ENCODE measurements around the gene AXIN2. TPM values are rescaled to one million over a fixed set of nuclear protein-coding genes. Genes with fewer than 3 reads are reported as not detected.

AXIN2 gene
- polyA plus RNA-seq, 1 donor from 2014 or later, result 26.7 TPM

GRCh38 chr17:65592125-65592965 lies 30.9 kb upstream of the AXIN2 start:
- Histone ChIP-seq H3K4me2 (ENCODE audit: low read length) (no peak overlapping the region), H2AFZ (ENCODE audit: low read depth, low read length) (no peak overlapping the region), H3K9ac (ENCODE audit: low read length) (no peak overlapping the region), H3K27ac (ENCODE audit: low read length) (no peak overlapping the region), H3K4me3 (ENCODE audit: low read length) (no peak overlapping the region), H3F3A (ENCODE audit: insufficient read depth, low read length, poor library complexity, severe bottlenecking) (no peaks in the 10 kb centered on the region), H3K27me3 (ENCODE audit: insufficient read depth, low read depth, low read length) (no peaks in the 10 kb centered on the region), H3K79me2 (replicated peaks; ENCODE audit: insufficient read depth, low read length) (no peaks in the 10 kb centered on the region), H4K20me1 (ENCODE audit: insufficient read depth) (no peaks in the 10 kb centered on the region), H3K36me3 (ENCODE audit: insufficient read depth, low read length) (no peaks in the 10 kb centered on the region), H3K9me3 (ENCODE audit: low read length) (no peaks in the 10 kb centered on the region), H3K9me2 (ENCODE audit: insufficient read depth, low read length) (no peaks in the 10 kb centered on the region)
- TF ChIP-seq EZH2 (IDR thresholded peaks at IDR 0.05; ENCODE audit: borderline replicate concordance, insufficient read depth, low read length, poor library complexity, severe bottlenecking) (no peak), POLR2AphosphoS5 (IDR thresholded peaks at IDR 0.05) (no peak), REST (IDR thresholded peaks at IDR 0.05; ENCODE audit: borderline replicate concordance) (no peak), SMC3 (conservative IDR thresholded peaks at IDR 0.05; ENCODE audit: poor library complexity) (no peak), MXI1 (conservative IDR thresholded peaks at IDR 0.05; ENCODE audit: poor library complexity, severe bottlenecking) (no peak), CTCF (IDR thresholded peaks at IDR 0.05; ENCODE audit: poor library complexity, severe bottlenecking) (no peak), TAF1 (IDR thresholded peaks at IDR 0.05; ENCODE audit: low read depth) (no peak), EP300 (conservative IDR thresholded peaks at IDR 0.05; ENCODE audit: poor library complexity, severe bottlenecking) (no peak), RAD21 (conservative IDR thresholded peaks at IDR 0.05) (no peak)

GRCh38 chr17:65589321-65589720 lies 27.9 kb upstream of the AXIN2 start:
- H3K27ac ChIP-seq (ENCODE audit: low read length), result no peak overlapping the region
- H3F3A ChIP-seq (ENCODE audit: insufficient read depth, low read length, poor library complexity, severe bottlenecking), result no peaks in the 10 kb centered on the region
- H3K27me3 ChIP-seq (ENCODE audit: insufficient read depth, low read depth, low read length), result no peaks in the 10 kb centered on the region
- no peaks in the 10 kb centered on the region for H3K9me3 ChIP-seq (ENCODE audit: low read length)
- TF ChIP-seq EZH2 (IDR thresholded peaks at IDR 0.05; ENCODE audit: borderline replicate concordance, insufficient read depth, low read length, poor library complexity, severe bottlenecking), result no peak
- TF ChIP-seq EP300 (conservative IDR thresholded peaks at IDR 0.05; ENCODE audit: poor library complexity, severe bottlenecking), result no peak
- no peak for TF ChIP-seq REST (IDR thresholded peaks at IDR 0.05; ENCODE audit: borderline replicate concordance)
- no peaks in the 10 kb centered on the region for H3K36me3 ChIP-seq (ENCODE audit: insufficient read depth, low read length)
- no peaks in the 10 kb centered on the region for H4K20me1 ChIP-seq (ENCODE audit: insufficient read depth)
- no peak overlapping the region for H3K4me3 ChIP-seq (ENCODE audit: low read length)
- H2AFZ ChIP-seq (ENCODE audit: low read depth, low read length), result no peak overlapping the region
- H3K79me2 ChIP-seq (replicated peaks; ENCODE audit: insufficient read depth, low read length), result no peaks in the 10 kb centered on the region
- no peak overlapping the region for H3K4me2 ChIP-seq (ENCODE audit: low read length)
- H3K9me2 ChIP-seq (ENCODE audit: insufficient read depth, low read length), result no peaks in the 10 kb centered on the region
- no peak overlapping the region for H3K9ac ChIP-seq (ENCODE audit: low read length)
